Superior temporal gyrus (tissue), 1 donor: ENCODE results near the gene FGF1.
A peak's percentile ranks its signal among the peaks of the same experiment; 100 is the strongest.

Experiments used
- DNase-seq: peaks from one replicate; pipeline ENCODE4 v3.0.0-alpha.2; 2016; ENCODE audit errors: extremely low spot score

The FGF1 gene

DNA sequence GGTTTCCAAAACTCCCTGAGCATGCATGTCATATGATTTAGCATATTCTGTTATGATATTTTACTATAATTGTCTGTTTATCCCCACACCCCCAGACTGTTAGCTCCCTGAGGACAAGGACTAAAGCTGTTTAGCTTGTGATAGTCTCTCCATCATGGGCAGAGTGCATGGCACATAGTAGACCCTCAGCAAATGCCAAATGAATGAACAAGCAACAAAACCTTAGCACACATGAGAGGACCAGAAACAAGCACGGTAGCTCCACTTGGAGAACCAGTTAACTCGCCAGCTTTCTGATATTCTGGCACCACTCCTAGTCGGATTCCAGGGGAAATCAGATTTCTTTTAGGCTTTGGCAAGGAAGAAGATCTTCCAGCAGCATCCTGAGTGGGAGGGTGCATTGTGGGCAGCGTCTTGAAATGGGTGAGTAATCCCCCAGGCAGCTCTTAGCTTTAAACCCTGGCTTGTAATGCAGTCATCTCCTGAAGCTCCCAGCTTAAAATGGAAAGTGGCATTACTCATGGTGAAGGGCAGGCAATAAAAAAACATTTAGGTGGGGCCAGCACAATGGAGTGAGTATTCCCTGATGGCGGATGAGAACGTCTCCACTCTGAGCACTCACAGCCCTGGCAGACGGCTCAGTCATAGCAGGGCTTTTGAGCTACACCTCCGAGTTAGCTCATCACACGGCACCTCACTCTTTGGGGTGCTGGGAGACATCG, 41.1 kb downstream of the FGF1 start:
- peak; percentile 60 for DNase-seq

GRCh38 chr5:142644127-142644526, 41.8 kb downstream of the FGF1 start:
- no peak for DNase-seq

GRCh38 chr5:142643634-142644033, 42.3 kb downstream of the FGF1 start:
- DNase-seq, result no peak

DNA sequence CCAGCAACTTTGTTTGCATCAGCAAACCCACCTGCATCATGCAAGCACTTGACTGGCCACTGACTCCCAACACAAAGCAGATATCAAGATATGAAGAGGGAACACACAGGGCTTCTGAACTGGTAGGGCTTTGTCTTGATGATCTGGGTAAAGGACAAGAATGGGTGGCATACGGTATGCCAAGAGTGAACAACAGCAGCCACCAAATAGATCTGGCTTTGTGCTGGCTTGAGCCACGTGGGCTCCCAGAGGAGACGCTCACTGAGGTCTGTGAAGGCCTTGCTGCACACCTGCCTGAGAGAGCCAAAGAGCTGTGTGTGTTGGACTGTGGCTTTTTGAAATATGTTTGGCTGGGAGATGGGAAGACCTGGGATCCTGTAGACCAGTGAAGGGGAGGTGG, 43.5 kb downstream of the FGF1 start:
- peak; percentile 55 for DNase-seq

GRCh38 chr5:142641711-142642110, 44.2 kb downstream of the FGF1 start:
- DNase-seq, result no peak

DNA sequence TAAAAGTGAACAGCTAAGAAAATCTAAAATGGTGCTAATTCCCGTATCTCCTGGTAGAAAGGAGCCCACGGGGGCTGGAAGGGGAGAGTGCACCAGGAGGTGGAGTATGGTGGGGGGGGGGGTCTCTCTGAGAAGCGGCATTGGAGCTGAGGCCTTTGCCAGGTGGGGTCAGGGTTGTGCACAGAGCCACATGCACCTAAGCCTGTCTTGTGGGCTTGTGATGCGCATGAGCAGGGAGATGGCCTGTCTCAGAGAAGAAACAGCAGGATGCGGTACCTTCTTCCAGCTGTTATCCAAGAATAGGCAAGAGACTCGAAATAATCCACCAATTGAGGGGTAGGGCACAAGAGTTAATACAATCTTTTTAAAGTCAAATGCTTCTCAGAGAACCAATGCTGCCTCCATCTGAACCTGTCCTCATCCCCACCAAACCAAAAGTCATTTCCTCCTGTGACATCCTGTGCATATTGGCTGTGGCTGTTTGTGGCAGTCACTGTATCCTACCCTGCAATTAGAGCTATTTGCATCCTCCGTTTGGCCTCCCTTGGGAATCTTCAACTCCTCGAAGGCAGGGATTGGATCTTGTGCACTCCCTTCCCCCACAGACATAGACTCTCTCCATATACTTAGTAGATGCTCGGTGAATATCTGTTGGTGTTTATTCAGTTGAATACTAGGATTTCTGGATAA, 45.4 kb downstream of the FGF1 start:
- DNase-seq, result no peak

DNA sequence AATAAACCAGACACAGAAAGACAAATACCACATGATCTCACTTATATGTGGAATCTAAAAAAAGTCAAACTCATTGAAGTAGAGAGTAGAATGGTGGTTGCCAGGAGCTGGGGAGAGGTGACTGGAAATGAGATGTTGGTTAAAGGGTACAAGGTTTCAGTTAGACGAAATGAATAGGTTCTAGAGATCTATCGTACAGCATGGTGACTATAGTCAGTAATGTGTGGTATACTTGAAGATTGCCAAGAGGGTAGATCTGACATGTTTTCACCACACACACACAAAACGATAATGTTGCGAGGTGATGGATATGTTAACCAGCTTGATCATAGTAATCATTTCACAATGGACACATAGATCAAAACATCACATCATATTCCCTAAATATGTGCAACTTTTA, 46.4 kb downstream of the FGF1 start:
- DNase-seq, result no peak

GRCh38 chr5:142637871-142638270, 48.0 kb downstream of the FGF1 start:
- DNase-seq, result no peak

GRCh38 chr5:142636698-142637324, 49.1 kb downstream of the FGF1 start:
- DNase-seq, result no peak

DNA sequence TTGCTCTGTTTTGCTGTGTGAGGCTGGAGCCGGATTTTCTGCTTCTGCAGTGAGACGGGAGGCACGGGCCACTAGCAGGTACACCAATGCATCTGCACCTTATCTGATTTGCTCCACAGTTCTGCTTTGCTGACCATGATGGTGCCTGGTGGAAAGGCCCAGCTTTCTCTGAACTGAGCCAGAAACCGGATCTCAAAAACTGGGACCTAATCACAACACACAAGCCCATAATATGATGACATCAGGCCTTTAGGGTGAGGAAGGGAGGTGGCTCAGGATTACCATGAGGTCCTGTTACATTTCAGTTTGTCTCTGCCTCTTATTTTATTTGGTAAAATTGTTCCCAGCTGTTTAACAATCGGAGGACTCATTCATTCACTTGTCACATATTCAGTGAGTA, 49.8 kb downstream of the FGF1 start:
- no peak for DNase-seq

- no peak for DNase-seq
Measured at GRCh38 chr5:142634216-142635011, 51.5 kb downstream of the FGF1 start.

DNA sequence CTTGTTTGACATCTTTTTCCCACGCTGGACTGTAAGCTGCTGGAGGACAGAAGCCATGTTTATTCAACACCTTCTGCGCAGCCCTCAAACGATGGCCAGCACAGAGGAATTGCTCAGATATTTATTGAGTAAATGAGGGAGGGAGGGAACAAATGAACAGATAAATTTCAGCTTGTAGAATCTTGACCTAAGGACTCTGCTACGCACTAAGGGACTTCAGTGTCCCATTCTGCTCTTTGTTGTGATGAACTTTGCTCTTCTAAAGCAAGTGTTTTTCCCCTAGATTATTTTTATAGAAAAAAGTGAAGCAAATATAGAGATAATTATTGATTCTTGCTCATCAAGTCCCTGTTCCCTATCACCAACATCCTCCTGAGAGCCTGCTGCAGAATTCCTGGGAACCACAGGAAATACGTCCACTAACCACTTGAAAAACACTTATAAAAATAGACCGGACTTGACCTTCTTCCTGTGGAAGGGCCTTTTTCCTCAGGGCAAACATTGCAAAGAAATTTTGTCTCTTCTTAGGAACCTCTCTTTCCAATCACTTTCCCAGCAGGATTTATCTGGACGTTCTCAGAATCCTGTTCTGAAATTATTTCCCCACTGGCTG, 54.9 kb downstream of the FGF1 start:
- no peak for DNase-seq

- peak; percentile 44 for DNase-seq
Measured at GRCh38 chr5:142627383-142628217, 58.3 kb downstream of the FGF1 start.

- no peak for DNase-seq
Measured at GRCh38 chr5:142626786-142627185, 59.1 kb downstream of the FGF1 start.

- DNase-seq, result no peak
Measured at GRCh38 chr5:142626099-142626498, 59.8 kb downstream of the FGF1 start.

GRCh38 chr5:142621227-142621626, 64.7 kb downstream of the FGF1 start:
- no peak for DNase-seq

DNA sequence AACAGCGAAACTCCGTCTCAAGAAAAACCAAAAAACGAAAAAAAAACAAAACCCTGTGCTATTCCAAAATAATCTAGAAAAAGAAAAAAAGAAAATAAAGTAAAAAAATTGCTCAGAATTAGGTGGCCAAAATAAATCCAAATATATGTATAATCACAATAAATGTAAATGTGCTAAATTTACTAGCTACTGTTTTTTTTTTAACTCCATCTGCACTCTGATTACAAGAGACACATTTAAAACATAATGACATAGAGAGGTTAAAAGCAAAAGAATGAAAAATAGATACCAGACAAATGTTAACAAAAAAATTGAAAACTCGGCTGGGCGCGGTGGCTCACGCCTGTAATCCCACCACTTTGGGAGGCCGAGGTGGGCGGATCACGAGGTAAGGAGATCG, 66.1 kb downstream of the FGF1 start:
- DNase-seq, result no peak

GRCh38 chr5:142618130-142618523, 67.8 kb downstream of the FGF1 start:
- no peak for DNase-seq

GRCh38 chr5:142617416-142618129, 68.3 kb downstream of the FGF1 start:
- no peak for DNase-seq

DNA sequence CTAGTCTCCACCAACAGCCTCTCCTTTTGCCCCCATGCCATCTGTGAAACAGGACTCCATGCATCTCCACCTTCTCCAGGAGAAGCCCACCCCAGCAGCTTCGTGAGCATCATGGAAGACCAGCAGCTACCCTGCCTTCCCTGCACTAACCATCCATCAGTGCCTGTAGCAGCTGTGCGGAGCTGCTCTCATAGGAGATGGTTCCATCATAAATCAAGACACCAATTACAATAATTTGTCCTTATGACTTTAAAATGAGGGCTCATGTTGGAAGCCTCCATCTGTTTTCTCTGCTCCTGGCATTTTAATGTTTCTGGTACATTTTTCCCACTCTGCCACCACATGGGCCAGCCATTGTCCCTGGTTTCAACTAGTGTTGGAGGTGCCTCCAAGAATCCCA, 69.9 kb downstream of the FGF1 start:
- no peak for DNase-seq
